DMS79 treated with DMSO at 0.1 percent for 48 hours (cell line): ENCODE data around the gene OSCAR.

Source experiments
- DNase-seq: peaks from one replicate; lab custom pipeline; 2025; lab: John Stamatoyannopoulos, UW

Gene OSCAR

DNA sequence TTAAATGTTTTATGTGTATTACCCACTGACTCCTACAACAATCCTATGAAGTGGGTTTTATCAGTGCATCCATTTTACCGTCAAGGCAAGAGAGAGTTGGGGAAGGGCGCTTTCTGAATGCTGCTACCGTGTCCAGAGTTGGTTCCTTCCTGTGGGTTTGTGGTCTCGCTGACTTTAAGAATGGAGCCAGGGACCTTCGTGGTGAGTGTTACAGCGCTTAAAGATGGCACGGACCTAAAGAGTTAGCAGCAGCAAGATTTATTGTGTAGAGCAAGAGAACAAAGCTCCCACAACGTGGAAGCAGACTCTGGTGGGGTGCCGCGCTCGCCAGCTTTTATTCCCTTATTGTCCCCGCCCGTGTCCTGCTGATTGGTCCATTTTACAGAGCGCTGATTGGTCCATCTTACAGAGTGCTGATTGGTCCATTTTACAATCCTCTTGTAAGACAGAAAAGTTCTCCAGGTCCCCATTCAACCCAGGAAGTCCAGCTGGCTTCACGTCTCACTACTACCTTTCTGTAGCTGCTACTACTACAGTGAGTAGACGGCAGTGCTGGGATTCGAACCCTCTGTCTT lies 6.1 kb downstream of the OSCAR start:
- no peak for DNase-seq

DNA sequence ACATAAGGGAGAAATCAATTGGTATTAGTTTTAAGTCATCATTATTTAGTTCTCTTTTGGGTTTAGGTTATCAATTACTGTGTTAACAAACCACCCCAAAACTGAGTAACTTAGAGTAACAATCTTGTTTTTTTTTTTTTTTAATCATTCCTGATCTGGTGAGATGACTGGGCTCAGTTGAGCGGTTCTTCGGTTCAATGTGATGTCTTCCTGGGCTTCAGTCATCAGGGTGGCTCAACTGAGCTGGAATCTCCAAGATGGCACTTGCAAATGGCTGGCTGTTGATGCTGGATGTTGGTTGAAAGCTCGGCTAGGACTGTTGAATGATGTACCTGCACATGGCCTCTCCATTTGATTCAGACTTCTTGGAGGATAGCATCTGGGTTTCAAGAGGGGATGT lies 16.2 kb downstream of the OSCAR start:
- no peak for DNase-seq

DNA sequence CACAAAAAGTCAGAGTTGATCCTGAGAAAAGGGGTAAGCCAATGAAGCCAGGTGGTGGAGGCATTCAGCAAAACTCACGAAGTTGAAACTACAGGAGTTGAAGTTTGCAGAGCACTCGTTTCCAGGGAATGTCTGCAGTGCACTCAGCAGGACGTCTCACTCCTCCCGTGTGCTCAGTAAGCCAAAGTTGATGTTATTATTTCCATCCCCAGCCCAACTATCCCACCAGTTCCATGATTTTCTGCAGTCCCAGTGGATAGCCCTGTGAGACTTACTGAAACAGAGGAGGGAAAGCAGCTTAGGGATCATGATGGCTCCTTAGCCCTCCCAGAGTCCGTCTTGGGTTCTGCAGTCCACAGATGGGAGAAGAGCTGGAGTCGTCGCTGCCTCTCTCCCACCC lies 19.6 kb downstream of the OSCAR start, which contains the start of gene TARM1:
Gene TARM1, minus strand, starts transcription at position 334 of the 400 bp plus-strand sequence. Its CDS starts 25 bp downstream, at position 309.
- DNase-seq: no peak

DNA sequence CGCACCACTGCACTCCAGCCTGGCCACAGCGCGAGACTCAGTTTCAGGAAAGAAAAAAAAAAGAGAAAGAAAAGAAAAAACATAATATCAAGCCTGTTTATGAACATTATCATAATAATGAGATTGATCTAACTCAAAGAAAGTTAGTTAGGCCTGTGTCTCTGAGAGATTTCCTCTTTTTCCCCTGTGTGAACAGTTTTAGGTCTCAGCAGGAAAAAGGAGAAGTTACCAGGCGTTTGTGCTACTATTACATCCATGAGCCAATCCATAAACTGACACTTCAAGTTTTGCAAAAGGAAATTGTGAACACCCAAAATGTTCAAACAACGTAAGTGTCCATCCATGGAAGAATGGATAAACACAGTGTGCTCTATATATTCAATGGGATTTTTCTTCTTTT lies 23.3 kb downstream of the OSCAR start:
- no peak for DNase-seq

DNA sequence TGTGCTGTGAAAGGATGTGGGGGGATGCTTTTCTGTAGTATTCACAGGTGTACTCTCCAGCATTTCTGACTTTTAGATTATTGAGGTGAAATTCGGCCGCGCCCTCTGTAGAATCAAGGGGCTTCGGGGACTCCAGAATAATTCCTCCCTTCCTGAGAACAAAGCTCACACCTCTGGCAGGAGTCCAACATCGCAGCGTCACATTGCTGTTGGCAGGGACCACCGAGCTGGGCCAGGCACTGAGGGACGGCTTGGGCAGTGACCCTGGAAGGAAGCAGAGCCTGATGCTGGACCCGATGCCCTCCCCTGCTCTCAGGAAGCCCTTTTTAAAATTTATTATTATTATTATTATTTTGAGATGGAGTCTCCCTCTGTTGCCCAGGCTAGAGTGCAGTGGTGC lies 25.8 kb downstream of the OSCAR start:
- DNase-seq: no peak

DNA sequence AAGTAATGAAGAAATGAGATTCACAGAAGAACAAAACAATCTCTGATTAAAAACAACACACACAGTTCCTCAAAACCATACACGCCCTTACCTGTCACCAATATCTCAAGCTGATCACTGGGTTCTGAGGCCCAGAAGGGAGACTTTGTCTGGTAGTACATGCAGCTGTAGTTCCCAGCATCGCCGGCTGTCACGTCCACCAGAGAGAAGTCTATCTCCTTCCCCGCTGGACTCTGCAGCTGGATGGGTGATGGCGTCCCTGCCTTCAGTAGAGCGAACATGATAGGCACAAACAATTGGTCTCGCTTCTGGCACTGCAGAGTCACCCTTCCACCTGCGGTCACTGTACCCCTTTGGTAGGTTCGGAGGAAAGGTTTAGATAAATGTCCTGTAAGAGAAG lies 26.8 kb downstream of the OSCAR start:
- no peak for DNase-seq

DNA sequence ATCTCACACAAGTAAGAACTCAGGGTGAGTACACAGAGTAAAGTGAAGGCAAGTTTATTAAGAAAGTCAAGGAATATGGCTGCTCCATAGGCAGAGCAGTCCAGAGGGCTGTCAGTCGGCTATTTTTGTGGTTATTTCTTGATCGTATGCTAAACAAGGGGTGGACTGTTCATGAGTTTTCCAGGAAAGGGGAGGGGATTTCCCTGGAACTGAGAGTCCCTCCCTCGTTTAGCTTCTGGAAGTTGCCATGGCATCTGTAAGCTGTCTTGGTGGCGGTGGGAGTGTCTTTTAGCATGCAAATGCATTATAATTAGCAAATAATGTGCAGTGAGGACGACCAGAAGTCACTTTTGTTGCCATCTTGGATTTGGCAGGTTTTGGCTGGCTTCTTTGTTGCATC lies 31.1 kb downstream of the OSCAR start:
- DNase-seq: no peak

DNA sequence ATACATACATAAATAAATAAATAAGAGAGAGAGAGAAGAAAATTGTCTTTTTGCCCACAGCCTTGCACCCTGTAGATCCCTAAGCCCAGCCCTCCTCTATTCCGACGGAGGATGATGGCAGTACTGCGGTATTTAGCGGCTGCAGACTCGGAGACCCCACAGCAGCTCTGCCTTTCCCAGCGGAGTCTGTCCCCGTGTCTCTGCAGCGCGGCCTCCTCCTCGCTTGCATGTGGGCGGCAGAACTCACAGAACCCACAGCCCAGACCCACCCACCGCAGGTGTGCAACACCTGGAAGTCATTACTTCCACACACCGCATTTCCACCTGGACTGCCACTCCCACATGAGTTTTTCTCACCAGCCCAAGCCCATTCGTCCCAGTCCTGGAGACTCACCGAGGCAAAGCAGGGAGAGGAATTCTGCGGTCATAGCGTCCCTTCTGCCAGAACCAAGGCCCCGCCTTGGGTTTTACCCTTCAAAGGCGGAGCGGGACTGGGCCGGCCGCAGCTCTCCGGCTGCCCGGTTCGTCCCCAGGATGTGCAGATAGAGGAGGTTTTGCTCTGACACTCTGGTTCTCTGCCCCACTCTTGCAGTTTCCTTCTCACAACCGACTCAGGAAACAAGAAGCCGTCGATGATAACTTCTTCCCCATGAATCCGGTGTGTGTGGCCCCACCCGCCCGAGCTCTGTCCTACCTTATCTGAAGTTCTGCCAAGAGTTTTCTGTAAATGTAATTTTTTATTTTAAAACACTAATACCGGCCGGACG lies 37.1 kb downstream of the OSCAR start, which contains the start of gene VSTM1:
Gene VSTM1, minus strand, starts transcription at position 548 of the 767 bp plus-strand sequence. Its CDS starts 120 bp downstream, at position 428.
- DNase-seq: no peak

DNA sequence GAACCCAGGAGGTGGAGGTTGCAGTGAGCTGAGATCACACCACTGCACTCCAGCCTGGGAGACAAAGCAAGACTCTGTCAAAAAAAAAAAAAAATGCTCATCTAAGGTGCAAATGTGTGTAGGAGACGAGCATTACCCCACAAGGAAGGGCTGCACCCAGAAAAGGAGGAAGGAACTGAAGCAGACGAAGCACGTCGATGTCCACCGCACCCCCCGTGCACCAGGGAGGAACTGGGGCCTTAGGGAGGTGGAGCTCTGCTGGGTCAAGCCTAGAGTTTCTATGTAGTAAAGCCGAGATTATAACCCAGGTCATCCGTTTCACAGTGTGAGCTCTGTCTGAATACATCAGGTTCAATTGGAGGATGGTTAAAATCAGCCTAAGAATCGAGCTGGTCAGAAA lies 38.0 kb downstream of the OSCAR start:
- no peak for DNase-seq

DNA sequence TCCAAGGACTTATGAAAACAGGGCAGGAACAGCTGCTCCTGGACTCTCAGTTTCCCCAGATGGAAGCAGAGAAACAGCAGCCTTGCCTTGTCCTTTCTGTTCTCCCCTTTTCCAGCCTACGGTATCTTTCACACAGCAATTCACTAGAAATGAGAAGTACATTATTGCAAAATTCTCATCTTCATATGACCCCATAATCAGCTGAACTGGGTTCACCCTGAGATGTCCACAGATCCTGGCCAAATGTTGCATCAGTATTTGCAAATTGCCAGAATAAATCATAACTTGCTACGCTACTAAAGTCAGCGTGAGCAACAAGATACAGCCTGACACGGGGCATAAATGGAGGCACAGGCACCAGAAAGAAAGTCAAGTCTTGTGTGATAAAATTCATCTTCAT lies 53.0 kb downstream of the OSCAR start:
- DNase-seq: no peak

DNA sequence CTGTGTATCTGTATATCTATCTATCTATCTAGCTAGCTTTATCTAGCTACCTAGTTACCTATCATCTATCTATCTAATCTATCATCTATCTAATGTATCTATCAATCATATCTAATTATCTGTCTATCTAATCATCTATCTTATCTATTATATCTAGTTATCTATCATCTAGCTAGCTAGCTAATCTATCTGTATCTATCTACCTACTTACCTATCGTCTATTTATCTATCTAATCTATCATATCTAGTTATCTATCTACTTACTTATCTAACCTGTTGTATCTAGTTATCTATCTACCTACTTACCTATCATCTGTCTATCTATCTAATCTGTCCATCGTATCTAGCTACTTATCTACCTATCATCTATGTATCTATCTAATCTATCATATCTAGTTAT lies 54.8 kb downstream of the OSCAR start:
- no peak for DNase-seq
